Measurements from ENCODE around the gene TRIM56. TPM values are rescaled to one million over a fixed set of nuclear protein-coding genes. Genes with fewer than 3 reads are reported as not detected.

Gene TRIM56
- total and polyA plus RNA-seq, 9 of the 15 experiments (the other 6 are each of a cell fraction or from before 2014, with no cell fraction given): 2.0 to 29.7 (median 11.6) TPM

- ChIA-PET CTCF (ENCODE audit: low intra/inter-chr PET ratio) (interaction anchor here (0.6 to 1.5 kb wide), 9 partner anchors 47 to 491 kb away, joined by 3 to 9 read pairs (median 5); partner anchors contain the start of genes ACHE, FBXO24 and LRCH4), POLR2A (interaction anchor here (0.6 to 0.8 kb wide), 2 partner anchors 12 to 119 kb away, joined by 3 to 4 read pairs; no protein-coding TSS in a partner anchor)
- Histone ChIP-seq H3K9me1 (ENCODE audit: control insufficient read depth, insufficient read depth, low read length) (no peaks in the 10 kb centered on the region), H2AFZ (ENCODE audit: low read depth, low read length) (0 out of 2 replicates have a peak overlapping the region, but pooled peaks have one; percentile 1), H3K27ac (ENCODE audit: extremely low read depth, low read depth, low read length) (no peak overlapping the region), H3K9ac (ENCODE audit: insufficient read depth in 1 of 2, low read depth in 2 of 2, low read length in 2 of 2) (no peak overlapping the region), H3K36me3 (ENCODE audit: control insufficient read depth, insufficient read depth, low read length) (no peaks in the 10 kb centered on the region), H3K79me2 (ENCODE audit: control insufficient read depth, insufficient read depth, low read length) (no peaks in the 10 kb centered on the region), H3K9me3 (replicated peaks; ENCODE audit: control insufficient read depth, insufficient read depth, low read depth, low read length) (no peaks in the 10 kb centered on the region), H3K4me2 (ENCODE audit: insufficient read depth, low read length) (peak overlapping the region; percentile 21; the same call in 1 of the 2 replicates), H3K4me3 (no peak overlapping the region), H3K27me3 (ENCODE audit: control insufficient read depth in 2 of 2, insufficient read depth in 2 of 2, low read length in 2 of 2) (peaks cover 3 to 15% of the 10 kb centered on the region in 2 experiments; a peak in 3 of 5 replicates), H4K20me1 (replicated peaks; ENCODE audit: control insufficient read depth, insufficient read depth, low read length) (no peaks in the 10 kb centered on the region), H3K4me1 (replicated peaks in 1 of 2; ENCODE audit: control insufficient read depth in 2 of 2, insufficient read depth in 2 of 2, low read length in 2 of 2) (peaks cover 0 to 4% of the 10 kb centered on the region in 2 experiments; a peak in 2 of 5 replicates)
- WGBS (ENCODE audit: insufficient coverage, low coverage, missing lambda C conversion rate): 18% methylated on average over 11 of the region's 13 CpGs
- DNase-seq (ENCODE audit: extremely low read depth in 1 of 4, low spot score in 3 of 4) (peak; percentile 84 to 88 (median 85)), ATAC-seq (peak; percentile 98), FAIRE-seq (peak; percentile 75)
- no TSS peak for BruUV-seq (replicated peaks)
- in situ Hi-C loops (cut with MboI) (no loop called here), intact Hi-C loops (cut with micrococcal nuclease) (loop anchor here (1.0 to 10.0 kb wide), 3 partner anchors 111 to 207 kb away; partner anchors contain the start of gene ACHE)
- TF ChIP-seq NEUROD1 (IDR thresholded peaks at IDR 0.05; ENCODE audit: borderline replicate concordance, low read depth, low read length, partially characterized antibody): peak; percentile 47
- TF ChIP-seq ELF4 (CRISPR knock-in tag; IDR thresholded peaks at IDR 0.05): 0 out of 2 replicates have a peak, but pooled peaks have one; percentile 15
- TF ChIP-seq POLR3A (IDR thresholded peaks at IDR 0.05; ENCODE audit: borderline replicate concordance, extremely low read depth, insufficient read depth, insufficient read length): no peak
- TF ChIP-seq REST (IDR thresholded peaks at IDR 0.05; ENCODE audit: borderline replicate concordance): peak; percentile 74; the same call in 1 of the 2 replicates
- TF ChIP-seq REST (CRISPR knock-in tag; IDR thresholded peaks at IDR 0.05; ENCODE audit: low read depth): no peak
- TF ChIP-seq ZNF699 (CRISPR knock-in tag; IDR thresholded peaks at IDR 0.05; ENCODE audit: insufficient replicate concordance): no peak
- no peak for TF ChIP-seq ERF (CRISPR knock-in tag; IDR thresholded peaks at IDR 0.05)
- TF ChIP-seq MLLT1 (IDR thresholded peaks at IDR 0.05): peak in 1 of 2 experiments; percentile 31; a peak in 2 of 4 replicates
- no peak for TF ChIP-seq ZNF316 (IDR thresholded peaks at IDR 0.05)
- no peak for TF ChIP-seq IRF1 (CRISPR knock-in tag; IDR thresholded peaks at IDR 0.05; ENCODE audit: borderline replicate concordance)
These were observed 7.8 kb upstream of the TRIM56 start for GRCh38 chr7:101077303-101078086.

Data from K562 (cell line).